GM12878 (cell line): Measurements from ENCODE around the gene CDK16. TPM values are rescaled to one million over a fixed set of nuclear protein-coding genes. Genes with fewer than 3 reads are reported as not detected.

Experiments used
- ATAC-seq: fragments of 200-7000 bp; cut with Tn5 transposase; 3 replicates; pipeline ENCODE4 v1.9.1; 2020; ENCODE audit warnings: mild to moderate bottlenecking, moderate library complexity
- BruUV-seq: library from RNA; stranded (reverse); fragments of 400-500 nt; replicated peaks from 2 replicates; lab custom pipeline; 2021; lab: Mats Ljungman, UMichigan
- CTCF ChIA-PET: fragments of 300-600 bp; sonication (Branson Sonifier 250); formaldehyde crosslinking; extraction: SDS; loops from one replicate; lab custom pipeline; 2021; ENCODE audit warnings: inconsistent platforms; lab: Yijun Ruan, JAX
- POLR2A ChIA-PET: fragments of 350-600 bp; formaldehyde crosslinking; extraction: SDS; loops from one replicate; lab custom pipeline; 2021; ENCODE audit warnings: inconsistent platforms; lab: Charles Lee
- RAD21 ChIA-PET: fragments of 300-600 bp; sonication (Branson Sonifier 250); formaldehyde crosslinking; loops from one replicate; lab custom pipeline; 2023; ENCODE audit warnings: antibody characterized with exemption; ENCODE audit not compliant: unreplicated experiment; lab: Charles Lee
- SMC1A ChIA-PET: fragments of 300-600 bp; sonication (Branson Sonifier 250); formaldehyde crosslinking; loops from one replicate; lab custom pipeline; 2023; ENCODE audit not compliant: unreplicated experiment, uncharacterized antibody; lab: Charles Lee
- DNase-seq: peaks from one replicate; pipeline ENCODE4 v3.0.0-alpha.2; 2011; ENCODE audit warnings: low read depth, low spot score
- FAIRE-seq: peaks from 3 replicates; lab custom pipeline; 2011; peaks lifted over from hg19 to GRCh38; lab: Jason Lieb, UNC
- H2AFZ ChIP-seq: 2 replicates; pipeline ENCODE4 v1.6.0; 2011; ENCODE audit warnings: low read depth, low read length, control low read depth; ENCODE audit not compliant: control insufficient read depth
- H3K27ac ChIP-seq: 2 replicates; pipeline ENCODE4 v1.5.1; 2011; ENCODE audit warnings: control low read depth; ENCODE audit not compliant: control insufficient read depth, insufficient read depth
- H3K27me3 ChIP-seq, 2 experiments: replicated peaks in 1 of 2; 2 replicates each; pipeline versions ENCODE4 v1.6.0 to v1.6.1; 2011; ENCODE audit warnings: low read length in 1 of 2; ENCODE audit not compliant: control insufficient read depth in 2 of 2, insufficient read depth in 2 of 2
- H3K36me3 ChIP-seq, 2 experiments: 2 replicates each; pipeline ENCODE4 v1.5.1; 2011; ENCODE audit warnings: low read length in 1 of 2; ENCODE audit not compliant: control insufficient read depth in 2 of 2, insufficient read depth in 2 of 2
- H3K4me1 ChIP-seq: 2 replicates; pipeline ENCODE4 v1.6.1; 2011; ENCODE audit warnings: mild to moderate bottlenecking, low read length, moderate library complexity, mixed read lengths; ENCODE audit not compliant: control insufficient read depth, insufficient read depth
- H3K4me2 ChIP-seq: 2 replicates; pipeline ENCODE4 v1.6.0; 2011; ENCODE audit warnings: control low read depth; ENCODE audit not compliant: control insufficient read depth, insufficient read depth
- H3K4me3 ChIP-seq: fragments of 200-600 bp; sonication (generic); 2 replicates; pipeline ENCODE4 v1.5.1; 2016
- H3K79me2 ChIP-seq: 2 replicates; pipeline ENCODE4 v1.6.0; 2011; ENCODE audit warnings: low read length; ENCODE audit not compliant: control insufficient read depth, insufficient read depth
- H3K9ac ChIP-seq: 2 replicates; pipeline ENCODE4 v1.8.0; 2011; ENCODE audit warnings: low read length, control low read depth, mixed read lengths; ENCODE audit not compliant: control insufficient read depth, insufficient read depth
- H3K9me3 ChIP-seq: replicated peaks from 3 replicates; pipeline ENCODE4 v1.5.1; 2011; ENCODE audit warnings: mild to moderate bottlenecking, low read length; ENCODE audit not compliant: control insufficient read depth, insufficient read depth
- H4K20me1 ChIP-seq: 2 replicates; pipeline ENCODE4 v1.6.0; 2011; ENCODE audit not compliant: control insufficient read depth, insufficient read depth
- FOS ChIP-seq: IDR thresholded peaks from 3 replicates; pipeline ENCODE4 v1.6.1; 2011; ENCODE audit warnings: borderline replicate concordance; ENCODE audit not compliant: insufficient read length; ENCODE audit errors: extremely low read depth
- FOXK2 ChIP-seq: fragments of 450-650 bp; IDR thresholded peaks from 2 replicates; pipeline ENCODE4 v1.6.1; 2017; ENCODE audit warnings: mild to moderate bottlenecking, moderate library complexity
- GATAD2B ChIP-seq: fragments of 450-650 bp; conservative IDR thresholded peaks from 2 replicates; pipeline ENCODE4 v1.6.1; 2017; ENCODE audit warnings: low read depth, mild to moderate bottlenecking, moderate library complexity
- HDAC2 ChIP-seq: fragments of 200-600 bp; sonication (generic); IDR thresholded peaks from 2 replicates; pipeline ENCODE4 v1.6.1; 2017
- HDGF ChIP-seq: fragments of 450-650 bp; IDR thresholded peaks from 2 replicates; pipeline ENCODE4 v1.6.1; 2016; ENCODE audit warnings: antibody characterized with exemption
- IRF4 ChIP-seq: IDR thresholded peaks from 2 replicates; pipeline ENCODE4 v1.6.1; 2011; ENCODE audit warnings: low read depth, low read length
- NBN ChIP-seq: fragments of 450-650 bp; IDR thresholded peaks from 2 replicates; pipeline ENCODE4 v1.6.1; 2016
- RUNX3 ChIP-seq: IDR thresholded peaks from 2 replicates; pipeline ENCODE4 v1.6.1; 2012; ENCODE audit warnings: low read length, inconsistent platforms
- SMARCA5 ChIP-seq: fragments of 450-650 bp; IDR thresholded peaks from 2 replicates; pipeline ENCODE4 v1.6.1; 2017; ENCODE audit warnings: mild to moderate bottlenecking
- ZBED1 ChIP-seq: IDR thresholded peaks from 2 replicates; pipeline ENCODE4 v1.6.1; 2016; ENCODE audit warnings: borderline replicate concordance
- WGBS: methylation state at CpG from one replicate; pipeline ENCODE4 v1.1.6; 2016; ENCODE audit warnings: low lambda C conversion rate; ENCODE audit not compliant: insufficient replicate concordance, insufficient coverage; ENCODE audit errors: missing lambda C conversion rate; 5-methylcytosine and 5-hydroxymethylcytosine counted together
- in situ Hi-C: fragments of 300-500 bp; cut with MboI; formaldehyde crosslinking; loops from 9 replicates; pipeline ENCODE4 v1.14.3; 2018; ENCODE audit warnings: mixed read lengths
- intact Hi-C: fragments of 100-400 bp; cut with micrococcal nuclease; formaldehyde crosslinking; loops from one replicate; pipeline ENCODE4 v1.14.2; 2022; ENCODE audit not compliant: unreplicated experiment
- polyA plus RNA-seq, 11 experiments: library from polyadenylated mRNA; depleted of rRNA in 4 of 11; unstranded in 6 of 11; stranded (reverse) in 5 of 11; fragments of >200 nt; fragmentation: Nextera tagmentation in 4 of 11; fragmentation: Illumina TruSeq in 1 of 11; extraction: Ambion mirVana in 4 of 11; extraction: Trizol in 1 of 11; gene quantifications; 1 replicate in 1 of 11; 2 replicates in 10 of 11; pipeline versions ENCODE4 v1.2.1 to v1.2.3, GENCODE V29; 2011 to 2016; ENCODE audit warnings: inconsistent platforms in 2 of 11, missing spikeins in 2 of 11, low read depth in 1 of 11
- total RNA-seq, 4 experiments: library from RNA; depleted of rRNA in 3 of 4; stranded (reverse); fragments of >200 nt in 3 of 4; fragmentation: Illumina TruSeq in 1 of 4; extraction: Trizol in 1 of 4; gene quantifications; 2 replicates each; pipeline versions ENCODE4 v1.2.1 to v1.2.3, GENCODE V29; 2013 to 2021
- TF ChIP-seq, protein P1 (sequence below): IDR thresholded peaks from 2 replicates; pipeline ENCODE4 v1.6.1; 2011; ENCODE audit warnings: low read depth, mild to moderate bottlenecking, low read length, moderate library complexity, borderline replicate concordance; ENCODE audit errors: extremely low read depth
- TF ChIP-seq, protein P2 (sequence below): fragments of 450-650 bp; formaldehyde crosslinking; IDR thresholded peaks from 2 replicates; pipeline ENCODE4 v1.5.0; 2022; ENCODE audit warnings: mild to moderate bottlenecking, missing genetic modification characterization

The CDK16 gene
- total and polyA plus RNA-seq, 10 of the 15 experiments (the other 5 are each of a cell fraction or from before 2014, with no cell fraction given), result 2.4 to 75.1 (median 48.2) TPM

DNA sequence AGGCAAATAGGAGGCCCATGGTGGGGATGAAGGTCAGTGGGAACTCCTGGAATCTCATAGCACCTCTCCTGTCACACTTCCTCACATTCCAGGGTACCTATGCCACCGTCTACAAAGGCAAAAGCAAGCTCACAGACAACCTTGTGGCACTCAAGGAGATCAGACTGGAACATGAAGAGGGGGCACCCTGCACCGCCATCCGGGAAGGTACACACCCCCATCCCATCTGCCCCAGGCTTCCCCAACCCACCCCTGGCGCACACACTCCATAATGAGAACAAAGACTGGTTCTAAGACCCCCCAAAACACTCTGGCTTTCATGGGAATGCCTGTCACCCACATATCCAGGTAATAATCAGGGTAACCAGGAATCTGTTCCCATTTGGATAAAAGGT lies 6.4 kb downstream of the CDK16 start:
- no peak overlapping the region for H3K9ac ChIP-seq
- intact Hi-C loops (no loop called here), in situ Hi-C loops (loop anchor here (25.0 kb wide), 1 partner anchor 1712 kb away; no protein-coding TSS in a partner anchor)
- FAIRE-seq (no peak), DNase-seq (no peak), ATAC-seq (no peak)
- H3K4me1 ChIP-seq, result peaks cover 3% of the 10 kb centered on the region; the same call in 1 of the 2 replicates
- no peaks in the 10 kb centered on the region for H3K27me3 ChIP-seq
- no peaks in the 10 kb centered on the region for H3K9me3 ChIP-seq
- H4K20me1 ChIP-seq, result peaks cover 18% of the 10 kb centered on the region
- peaks cover 29 to 30% of the 10 kb centered on the region in 2 experiments; a peak in 3 of 4 replicates for H3K36me3 ChIP-seq
- no peak overlapping the region for H3K27ac ChIP-seq
- no peak overlapping the region for H3K4me2 ChIP-seq
- peaks cover 25% of the 10 kb centered on the region for H3K79me2 ChIP-seq
- ChIA-PET POLR2A (no interaction called here), RAD21 (no interaction called here), SMC1A (no interaction called here), CTCF (no interaction called here)
- H3K4me3 ChIP-seq, result no peak overlapping the region
- TF ChIP-seq NBN (no peak), IRF4 (no peak), ZBED1 (no peak), FOXK2 (no peak), RUNX3 (no peak), HDAC2 (no peak), SMARCA5 (no peak), GATAD2B (no peak), FOS (no peak), HDGF (no peak)
- TF ChIP-seq, protein P1, sequence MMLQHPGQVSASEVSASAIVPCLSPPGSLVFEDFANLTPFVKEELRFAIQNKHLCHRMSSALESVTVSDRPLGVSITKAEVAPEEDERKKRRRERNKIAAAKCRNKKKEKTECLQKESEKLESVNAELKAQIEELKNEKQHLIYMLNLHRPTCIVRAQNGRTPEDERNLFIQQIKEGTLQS, result no peak
- TF ChIP-seq, protein P2, sequence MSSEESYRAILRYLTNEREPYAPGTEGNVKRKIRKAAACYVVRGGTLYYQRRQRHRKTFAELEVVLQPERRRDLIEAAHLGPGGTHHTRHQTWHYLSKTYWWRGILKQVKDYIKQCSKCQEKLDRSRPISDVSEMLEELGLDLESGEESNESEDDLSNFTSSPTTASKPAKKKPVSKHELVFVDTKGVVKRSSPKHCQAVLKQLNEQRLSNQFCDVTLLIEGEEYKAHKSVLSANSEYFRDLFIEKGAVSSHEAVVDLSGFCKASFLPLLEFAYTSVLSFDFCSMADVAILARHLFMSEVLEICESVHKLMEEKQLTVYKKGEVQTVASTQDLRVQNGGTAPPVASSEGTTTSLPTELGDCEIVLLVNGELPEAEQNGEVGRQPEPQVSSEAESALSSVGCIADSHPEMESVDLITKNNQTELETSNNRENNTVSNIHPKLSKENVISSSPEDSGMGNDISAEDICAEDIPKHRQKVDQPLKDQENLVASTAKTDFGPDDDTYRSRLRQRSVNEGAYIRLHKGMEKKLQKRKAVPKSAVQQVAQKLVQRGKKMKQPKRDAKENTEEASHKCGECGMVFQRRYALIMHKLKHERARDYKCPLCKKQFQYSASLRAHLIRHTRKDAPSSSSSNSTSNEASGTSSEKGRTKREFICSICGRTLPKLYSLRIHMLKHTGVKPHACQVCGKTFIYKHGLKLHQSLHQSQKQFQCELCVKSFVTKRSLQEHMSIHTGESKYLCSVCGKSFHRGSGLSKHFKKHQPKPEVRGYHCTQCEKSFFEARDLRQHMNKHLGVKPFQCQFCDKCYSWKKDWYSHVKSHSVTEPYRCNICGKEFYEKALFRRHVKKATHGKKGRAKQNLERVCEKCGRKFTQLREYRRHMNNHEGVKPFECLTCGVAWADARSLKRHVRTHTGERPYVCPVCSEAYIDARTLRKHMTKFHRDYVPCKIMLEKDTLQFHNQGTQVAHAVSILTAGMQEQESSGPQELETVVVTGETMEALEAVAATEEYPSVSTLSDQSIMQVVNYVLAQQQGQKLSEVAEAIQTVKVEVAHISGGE (CRISPR knock-in tag), result no peak
- no peak overlapping the region for H2AFZ ChIP-seq
- BruUV-seq, result no TSS peak
- WGBS, result 93% methylated on average over 4 of the region's 4 CpGs
